Lung microvascular endothelial cell (primary cell): ENCODE results near the gene TMCC1. TPM values are rescaled to one million over a fixed set of nuclear protein-coding genes. Genes with fewer than 3 reads are reported as not detected.
"Not testable (repeated sequence)": the region's sequence is repeated elsewhere in the genome, so short reads cannot be mapped to it uniquely, and the experiment has no call there.

Experiments
- DNase-seq, 2 donors: peaks; one replicate each; pipeline versions ENCODE4 v3.0.0 to v3.0.0-alpha.2; 2010; ENCODE audit warnings: low read depth in 2 of 2
- total RNA-seq: library from RNA; depleted of rRNA; stranded (reverse); fragments of >200 nt; gene quantifications from 2 replicates; pipeline ENCODE4 v1.2.1, GENCODE V29; 2014

The TMCC1 gene
- 18.1 and 58.7 TPM in 2 replicates for total RNA-seq

DNA sequence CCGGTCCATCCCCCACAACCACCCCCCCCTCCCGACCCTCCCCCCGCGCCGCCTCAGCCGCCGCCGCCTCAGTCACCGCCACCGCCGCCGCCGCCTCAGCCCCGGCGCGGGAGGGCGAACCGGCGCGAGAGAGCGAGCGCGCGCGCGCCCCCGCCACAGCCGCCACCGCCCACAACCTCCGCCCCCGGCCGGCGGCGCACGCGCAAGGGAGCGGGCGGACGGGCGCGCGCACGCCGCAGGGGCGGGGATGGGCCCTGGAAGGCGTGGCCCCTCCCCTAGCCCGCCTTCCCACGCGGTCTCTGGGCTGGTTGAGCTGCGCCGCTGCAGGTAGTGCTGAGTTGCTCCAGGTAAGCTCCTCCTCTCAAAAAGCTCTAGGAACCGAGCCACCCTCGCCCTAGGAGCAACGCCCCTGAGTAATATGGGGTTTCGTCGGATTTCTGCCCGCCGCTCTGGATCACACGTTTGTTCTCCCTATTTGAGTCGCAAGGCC is at the start of gene TMCC1:
TSS of gene TMCC1 (minus strand) at position 131 of the 490 bp plus-strand sequence.
- peak; percentile 85 to 90 for DNase-seq

GRCh38 chr3:129943020-129943419 is 49.5 kb upstream of the TMCC1 start:
- DNase-seq = no peak

DNA sequence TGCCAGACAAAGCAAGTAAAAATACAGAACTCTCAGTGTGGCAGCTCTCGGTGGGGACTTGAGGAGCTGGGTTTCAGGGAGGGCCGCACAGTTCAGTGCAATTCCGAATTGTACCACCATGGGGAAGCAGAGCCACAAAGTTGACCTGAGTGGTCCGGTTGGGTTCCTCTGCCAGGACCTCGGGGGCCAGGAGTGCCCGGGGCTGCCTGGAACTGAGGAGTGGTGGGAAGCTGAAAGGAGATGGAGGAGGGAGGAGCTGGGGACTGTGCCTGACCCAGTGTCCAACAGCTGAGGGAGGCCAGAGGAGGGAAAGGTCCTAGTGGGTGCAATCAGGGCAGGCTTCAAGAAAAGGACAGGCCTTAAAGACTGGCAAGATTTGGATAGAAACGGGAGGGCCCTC is 48.8 kb upstream of the TMCC1 start:
- DNase-seq = peak; percentile 65 to 75

DNA sequence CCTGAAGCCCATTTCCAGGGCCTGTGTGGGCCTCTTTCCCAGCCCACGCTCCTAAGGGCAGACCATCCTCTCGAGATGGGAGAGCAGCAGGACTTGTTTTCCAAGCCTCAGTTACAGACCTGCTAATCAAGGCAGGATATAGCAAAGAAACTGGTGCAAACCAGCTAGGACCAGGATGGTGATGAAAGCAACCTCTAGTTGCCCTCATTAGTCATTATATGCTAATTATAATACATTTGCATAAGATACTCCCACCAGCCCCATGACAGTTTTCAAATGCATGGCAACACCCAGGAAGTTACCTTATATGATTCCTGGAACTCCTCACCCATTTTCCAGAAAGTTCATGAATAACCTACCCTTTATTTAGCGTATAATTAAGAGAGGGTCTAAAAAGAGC is 46.6 kb upstream of the TMCC1 start:
- no peak for DNase-seq

GRCh38 chr3:129938140-129938930 is 44.8 kb upstream of the TMCC1 start:
- DNase-seq = no peak

- DNase-seq = no peak
Observed at GRCh38 chr3:129937717-129938116, 44.2 kb upstream of the TMCC1 start.

DNA sequence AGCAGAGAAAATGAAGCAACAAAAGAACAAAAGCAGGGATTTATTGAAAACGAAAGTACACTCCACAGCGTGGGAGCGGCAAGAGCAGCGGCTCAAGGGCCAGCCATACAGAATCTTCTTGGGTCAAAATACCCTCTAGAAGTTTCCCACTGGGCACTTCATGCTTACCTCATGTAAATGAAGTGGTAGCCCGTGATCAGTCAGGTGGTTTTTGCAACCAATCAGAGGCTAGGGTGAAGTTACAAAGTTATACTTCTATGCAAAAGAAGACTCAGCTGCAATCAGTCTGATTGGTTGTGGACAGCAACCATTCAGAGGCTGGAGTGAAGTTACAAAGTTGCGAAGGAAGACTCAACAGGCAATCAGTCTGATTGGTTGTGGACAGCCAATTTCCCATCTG is 43.2 kb upstream of the TMCC1 start:
- DNase-seq = peak; percentile 50 to 58

- DNase-seq = peak; percentile 41 to 55
Observed at GRCh38 chr3:129934234-129935123, 41.0 kb upstream of the TMCC1 start.

DNA sequence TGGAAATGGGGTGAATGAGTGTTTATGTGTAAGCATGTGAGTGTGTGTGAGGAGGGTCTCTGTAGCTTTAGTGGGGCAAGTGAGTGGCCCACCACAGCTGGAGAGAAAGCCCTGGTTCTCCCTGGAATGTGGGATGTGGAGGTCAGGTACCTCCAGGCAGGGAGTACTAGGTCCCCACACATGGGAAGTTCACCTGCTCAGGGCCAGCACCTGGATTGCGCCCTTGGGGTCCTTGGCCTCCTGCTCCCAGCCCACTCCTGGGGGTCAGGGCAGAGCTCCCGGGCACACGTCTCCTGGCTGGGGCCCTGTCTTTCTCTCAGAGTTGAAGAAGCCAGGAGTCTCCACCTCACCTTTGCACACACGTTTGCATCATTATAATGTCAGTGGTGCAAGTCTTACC is 40.0 kb upstream of the TMCC1 start:
- no peak for DNase-seq

DNA sequence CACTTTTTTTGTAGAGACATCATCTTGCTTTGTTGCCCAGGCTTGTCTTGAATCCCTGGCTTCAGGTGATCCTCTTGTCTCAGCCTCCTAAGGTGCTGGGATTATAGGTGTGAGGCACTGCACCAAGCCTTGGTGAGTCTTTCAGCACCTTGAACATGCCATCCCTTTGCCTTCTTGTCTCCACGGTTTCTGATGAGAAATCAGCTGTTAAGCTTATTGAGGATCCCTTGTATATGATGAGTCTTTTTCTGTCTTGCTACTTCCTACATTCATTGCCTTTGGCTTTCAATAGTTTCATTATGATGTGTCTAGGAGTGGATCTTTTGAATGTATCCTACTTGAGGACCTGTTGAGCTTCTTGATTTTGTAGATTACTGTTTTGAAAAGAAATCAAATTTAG is 35.9 kb upstream of the TMCC1 start:
- DNase-seq = no peak

- DNase-seq = no peak
Observed at GRCh38 chr3:129927072-129927471, 33.6 kb upstream of the TMCC1 start.

DNA sequence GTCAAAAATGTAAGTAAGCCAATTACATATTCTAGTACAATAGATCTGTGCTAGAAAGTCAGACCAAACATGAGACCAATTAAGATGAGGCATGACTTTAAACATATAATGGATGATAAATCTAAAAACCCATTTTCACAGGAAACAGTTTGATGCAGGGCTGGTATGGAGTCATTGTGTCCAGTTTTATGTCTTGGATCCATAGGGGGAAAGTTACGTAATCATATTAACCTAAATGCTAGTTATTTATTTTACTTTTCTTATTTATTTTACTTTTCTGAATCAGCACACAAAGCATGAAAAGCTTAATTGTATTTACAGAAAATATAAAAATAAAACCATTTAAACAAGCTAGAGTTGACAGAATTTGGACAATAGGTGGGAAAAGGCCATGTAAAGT is 26.3 kb upstream of the TMCC1 start:
- no peak for DNase-seq

DNA sequence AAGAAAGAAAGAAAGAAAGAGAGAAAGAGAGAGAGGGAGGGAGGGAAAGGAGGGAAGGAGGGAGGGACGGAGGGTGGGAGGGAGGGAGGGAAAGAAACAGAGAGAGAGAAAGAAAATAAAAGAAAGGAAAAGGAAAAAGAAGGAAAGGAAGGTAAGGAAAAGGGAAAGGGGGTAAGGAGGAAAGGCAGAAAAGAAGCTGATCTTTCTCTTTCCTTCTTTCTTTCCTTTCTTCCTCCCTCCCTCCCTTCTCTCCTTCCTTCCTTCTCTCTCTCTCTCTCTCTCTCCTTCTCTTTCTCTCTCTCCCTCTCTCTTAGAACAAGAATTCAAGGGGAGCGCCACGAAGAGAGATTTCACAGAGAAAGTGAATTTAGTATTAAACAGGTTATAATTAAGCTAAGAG is 25.8 kb upstream of the TMCC1 start:
- no peak for DNase-seq

- no peak for DNase-seq
Observed at GRCh38 chr3:129918461-129918860, 24.9 kb upstream of the TMCC1 start.

DNA sequence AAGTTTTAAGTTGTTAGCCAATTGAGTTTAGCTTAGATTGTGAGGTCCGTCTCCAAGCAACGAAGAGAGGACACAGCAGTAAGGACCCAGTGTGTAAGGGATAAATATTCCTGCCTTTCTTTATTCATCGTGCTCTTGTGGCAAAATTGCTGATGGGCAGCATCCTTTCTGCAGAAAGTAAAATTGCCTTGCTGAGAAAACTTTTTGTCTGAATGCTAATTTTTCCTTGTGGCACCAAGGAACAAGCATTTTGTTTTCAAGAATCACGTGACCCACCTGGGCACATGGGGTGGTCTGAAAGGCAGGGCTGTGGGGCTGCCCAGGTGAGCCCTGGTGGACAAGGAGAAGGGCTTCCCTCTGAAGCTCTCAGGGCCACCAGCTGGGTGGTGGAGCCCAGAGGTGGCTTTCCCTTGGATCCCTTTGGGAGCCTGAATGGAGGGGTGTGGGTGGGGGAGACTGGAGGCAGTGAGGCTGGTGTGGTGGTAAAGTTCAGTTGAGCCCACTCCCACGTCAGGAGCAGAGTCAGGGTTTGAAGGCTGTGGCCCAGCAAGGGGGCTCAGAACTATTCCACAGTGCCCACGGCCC is 24.0 kb upstream of the TMCC1 start:
- no peak for DNase-seq

DNA sequence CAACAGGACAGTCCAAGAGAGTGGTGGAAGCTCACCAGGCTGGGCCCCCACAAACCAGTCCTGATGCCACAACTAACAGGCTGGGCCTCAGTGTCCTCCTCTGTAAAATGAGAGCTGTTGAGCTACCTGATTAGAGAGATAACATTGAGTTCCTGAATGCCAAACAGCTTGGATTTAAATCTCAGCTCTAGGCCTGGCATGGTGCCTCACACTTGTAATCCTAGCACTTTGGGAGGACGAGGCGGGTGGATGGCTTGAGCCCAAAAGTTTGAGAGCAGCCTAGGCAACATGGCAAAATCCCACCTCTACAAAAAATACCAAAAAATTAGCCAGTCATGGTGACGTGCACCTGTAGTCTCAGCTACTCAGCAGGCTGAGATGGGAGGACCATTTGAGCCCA is 20.1 kb upstream of the TMCC1 start:
- no peak for DNase-seq

DNA sequence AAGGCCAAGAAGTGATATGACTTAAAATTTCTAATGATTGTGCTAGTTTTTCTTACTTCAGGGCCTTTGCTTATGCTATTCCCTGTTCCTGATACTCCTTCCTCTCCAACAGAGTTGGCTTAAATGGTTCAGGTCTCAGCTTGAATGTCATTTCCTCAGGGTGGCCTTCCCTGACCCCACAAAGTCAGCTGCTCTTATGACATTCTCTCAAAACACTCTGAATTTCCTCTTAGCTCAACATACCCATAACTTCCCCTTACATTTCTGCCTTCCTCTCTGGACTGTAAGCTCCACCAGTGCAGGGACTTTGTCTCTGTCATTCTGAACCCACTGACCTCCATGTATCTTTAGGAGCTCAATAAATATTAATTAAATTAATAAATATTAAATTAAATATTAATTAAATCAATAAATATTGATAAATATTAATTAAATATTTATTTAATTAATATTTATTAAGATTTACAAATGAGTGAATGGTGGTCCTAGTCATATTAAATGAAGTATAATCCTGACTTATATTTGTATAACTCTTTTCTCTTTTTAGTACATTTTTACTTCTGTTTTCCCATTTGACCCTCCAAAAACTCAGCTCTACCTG is 17.9 kb upstream of the TMCC1 start:
- peak; percentile 89 to 94 for DNase-seq

DNA sequence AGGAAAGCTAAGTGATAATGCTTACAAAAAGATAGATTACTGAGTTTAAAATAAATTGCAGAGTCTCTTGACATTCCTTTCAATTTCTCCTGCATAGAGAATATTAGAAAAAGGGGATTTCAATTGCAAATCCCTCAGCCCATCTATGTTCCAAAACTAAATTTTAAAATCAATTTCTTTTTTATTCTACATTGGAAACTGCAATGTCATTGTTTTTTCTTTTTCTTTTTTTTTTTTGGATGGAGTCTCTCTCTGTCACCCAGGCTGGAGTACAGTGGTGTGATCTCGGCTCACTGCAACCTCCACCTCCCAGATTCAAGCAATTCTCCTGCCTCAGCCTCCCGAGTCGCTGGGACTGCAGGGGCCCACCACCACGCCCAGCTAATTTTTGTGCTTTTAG is 15.7 kb upstream of the TMCC1 start:
- DNase-seq = not testable (repeated sequence)

DNA sequence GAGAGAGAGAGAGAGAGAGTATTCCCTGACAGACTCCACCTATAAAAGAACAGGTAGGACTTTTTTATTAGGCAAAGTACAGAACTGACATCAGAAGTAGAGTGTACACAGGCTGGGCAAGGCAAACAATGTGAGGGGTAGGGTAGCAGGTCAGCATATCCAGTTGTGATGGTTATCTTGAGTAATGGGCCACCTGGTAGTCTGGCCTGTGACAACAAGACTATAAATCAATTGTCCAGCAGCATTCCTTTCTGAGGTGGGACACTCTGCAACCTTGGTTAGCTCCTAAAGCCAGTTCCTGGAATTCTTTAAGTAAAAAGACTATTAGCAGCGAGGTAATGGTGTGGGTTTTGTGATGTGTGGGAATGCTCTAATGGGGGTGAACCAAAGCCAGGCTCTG is 14.9 kb upstream of the TMCC1 start:
- DNase-seq = peak; percentile 22 to 29

GRCh38 chr3:129901272-129901671 is 7.8 kb upstream of the TMCC1 start:
- not testable (repeated sequence) for DNase-seq

DNA sequence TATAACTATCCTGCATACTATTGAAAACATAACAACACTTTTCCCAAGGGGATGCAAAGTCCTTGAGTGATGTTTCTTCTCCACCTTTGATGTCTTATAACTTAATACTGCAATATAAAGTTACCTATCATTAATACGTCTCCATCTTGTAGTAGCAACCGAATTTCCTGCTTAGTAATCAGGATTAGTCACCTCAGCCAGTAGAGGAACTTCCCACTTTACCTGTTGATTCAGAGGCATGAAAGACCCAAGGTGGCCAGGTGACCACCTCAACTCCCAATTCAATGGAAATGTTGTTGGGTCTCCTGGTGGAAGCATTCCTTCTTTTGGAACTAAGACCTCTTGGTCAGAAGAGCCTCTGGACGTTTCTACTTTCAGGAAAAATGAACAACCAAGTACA is 3.5 kb upstream of the TMCC1 start:
- DNase-seq = no peak
